NCI-H2196 treated with DMSO at 0.1 percent for 48 hours (cell line): ENCODE results near the gene C17orf67.

ENCODE experiments used
- DNase-seq: peaks from one replicate; lab custom pipeline; 2025; ENCODE audit not compliant: unreplicated experiment; lab: John Stamatoyannopoulos, UW

The C17orf67 gene

GRCh38 chr17:56833057-56833808 is 487 bp downstream of the C17orf67 start:
- DNase-seq: peak; percentile 82

GRCh38 chr17:56832446-56832845 is 1.3 kb downstream of the C17orf67 start:
- no peak for DNase-seq

- DNase-seq: no peak
Observed at GRCh38 chr17:56831369-56832095, 2.2 kb downstream of the C17orf67 start.

- DNase-seq: no peak
Observed at GRCh38 chr17:56830726-56831368, 2.9 kb downstream of the C17orf67 start.

GRCh38 chr17:56826611-56827414 is 6.9 kb downstream of the C17orf67 start:
- no peak for DNase-seq

GRCh38 chr17:56824503-56824902 is 9.2 kb downstream of the C17orf67 start:
- no peak for DNase-seq

- no peak for DNase-seq
Observed at GRCh38 chr17:56823848-56824247, 9.9 kb downstream of the C17orf67 start.

- peak; percentile 61 for DNase-seq
Observed at GRCh38 chr17:56822725-56823124, 11.0 kb downstream of the C17orf67 start.

- DNase-seq: no peak
Observed at GRCh38 chr17:56821847-56822534, 11.7 kb downstream of the C17orf67 start.

GRCh38 chr17:56820207-56820606 is 13.5 kb downstream of the C17orf67 start:
- DNase-seq: no peak

- DNase-seq: peak; percentile 65
Observed at GRCh38 chr17:56819431-56820145, 14.1 kb downstream of the C17orf67 start.

GRCh38 chr17:56819030-56819429 is 14.7 kb downstream of the C17orf67 start:
- DNase-seq: no peak

- no peak for DNase-seq
Observed at GRCh38 chr17:56817066-56817465, 16.7 kb downstream of the C17orf67 start.

GRCh38 chr17:56815711-56816110 is 18.0 kb downstream of the C17orf67 start:
- DNase-seq: no peak

- DNase-seq: no peak
Observed at GRCh38 chr17:56812901-56813388, 20.8 kb downstream of the C17orf67 start.

GRCh38 chr17:56810891-56811775 is 22.6 kb downstream of the C17orf67 start:
- no peak for DNase-seq

- no peak for DNase-seq
Observed at GRCh38 chr17:56810343-56810742, 23.4 kb downstream of the C17orf67 start.

GRCh38 chr17:56809820-56810179 is 23.9 kb downstream of the C17orf67 start:
- no peak for DNase-seq
